ENCODE results near the gene PEX10.

PEX10 gene

GRCh38 chr1:2375246-2375922 is 37.0 kb downstream of the PEX10 start:
- no peak for DNase-seq (ENCODE audit: low read depth in 2 of 2)

GRCh38 chr1:2374252-2375155 is 37.9 kb downstream of the PEX10 start:
- no peak for DNase-seq (ENCODE audit: low read depth in 2 of 2)

- DNase-seq (ENCODE audit: low read depth in 2 of 2): no peak
Observed at GRCh38 chr1:2373551-2374251, 38.7 kb downstream of the PEX10 start.

- DNase-seq (ENCODE audit: low read depth in 2 of 2): no peak
Observed at GRCh38 chr1:2372551-2373490, 39.5 kb downstream of the PEX10 start.

GRCh38 chr1:2368053-2368744 is 44.2 kb downstream of the PEX10 start:
- no peak for DNase-seq (ENCODE audit: low read depth in 2 of 2)

- no peak for DNase-seq (ENCODE audit: low read depth in 2 of 2)
Observed at GRCh38 chr1:2363847-2364513, 48.4 kb downstream of the PEX10 start.

- DNase-seq (ENCODE audit: low read depth in 2 of 2): no peak
Observed at GRCh38 chr1:2360588-2361364, 51.6 kb downstream of the PEX10 start.

GRCh38 chr1:2358651-2359640 is 53.4 kb downstream of the PEX10 start:
- DNase-seq (ENCODE audit: low read depth in 2 of 2): no peak

GRCh38 chr1:2358072-2358471 is 54.3 kb downstream of the PEX10 start:
- no peak for DNase-seq (ENCODE audit: low read depth in 2 of 2)

GRCh38 chr1:2356911-2357845 is 55.2 kb downstream of the PEX10 start:
- no peak for DNase-seq (ENCODE audit: low read depth in 2 of 2)

GRCh38 chr1:2356401-2356800 is 56.0 kb downstream of the PEX10 start:
- no peak for DNase-seq (ENCODE audit: low read depth in 2 of 2)

- DNase-seq (ENCODE audit: low read depth in 2 of 2): no peak
Observed at GRCh38 chr1:2355373-2356261, 56.7 kb downstream of the PEX10 start.

- no peak for DNase-seq (ENCODE audit: low read depth in 2 of 2)
Observed at GRCh38 chr1:2354511-2355372, 57.6 kb downstream of the PEX10 start.
